Fibroblast of skin of abdomen (primary cell): ENCODE data around the gene SYMPK.
A peak's percentile ranks its signal among the peaks of the same experiment; 100 is the strongest.
"Not testable (repeated sequence)": the region's sequence is repeated elsewhere in the genome, so short reads cannot be mapped to it uniquely, and the experiment has no call there.

ENCODE experiments used
- DNase-seq: peaks from one replicate; pipeline ENCODE4 v3.0.0-alpha.2; 2013

The SYMPK gene

DNA sequence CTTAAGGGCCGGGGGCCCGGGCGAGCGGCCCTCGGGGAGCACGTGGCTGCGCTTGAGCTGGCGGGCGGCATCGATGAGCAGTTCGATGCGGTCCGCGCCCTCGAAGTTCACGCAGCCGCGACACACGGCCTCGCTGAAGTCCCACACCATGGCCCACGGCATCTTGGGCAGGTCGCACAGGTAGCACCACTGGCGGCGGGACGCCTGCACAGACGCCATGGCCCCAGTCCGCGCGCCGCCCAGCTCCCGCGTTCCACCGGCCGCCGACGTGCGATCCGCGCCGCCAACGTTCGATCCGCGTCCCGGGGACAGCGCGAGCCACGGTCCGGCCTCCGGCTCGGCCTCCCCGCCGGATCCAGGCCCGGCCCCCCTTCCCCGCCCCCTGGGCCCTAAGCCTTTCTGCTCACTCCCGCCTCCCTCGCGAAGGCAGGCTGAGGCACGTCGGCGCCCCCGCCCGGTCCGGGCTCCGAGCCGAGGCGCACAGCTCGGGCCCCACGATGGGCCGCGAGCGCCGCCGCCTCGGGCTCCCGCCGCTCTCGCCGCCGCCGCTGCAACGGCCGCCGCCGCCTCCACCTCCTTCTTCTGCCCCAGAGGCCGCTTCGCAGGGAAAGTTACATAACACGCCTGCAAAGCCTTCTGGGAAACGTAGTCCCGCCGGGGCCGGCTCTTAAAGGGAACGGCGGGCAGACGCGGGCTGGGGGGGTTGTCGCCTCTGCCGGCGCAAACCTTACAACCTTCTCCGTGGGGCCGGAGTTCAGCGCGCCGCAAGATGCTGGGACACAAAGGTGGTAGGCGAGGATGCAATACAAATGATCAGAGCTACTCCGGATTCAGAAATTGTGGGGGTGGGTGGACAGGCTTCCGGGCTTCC, 22.8 kb upstream of the SYMPK start, which contains the start of gene IRF2BP1:
Gene IRF2BP1 (minus strand): TSS at position 586 of the 871 bp plus-strand sequence. CDS start 367 bp downstream, at position 219.
- peak; percentile 92 for DNase-seq

DNA sequence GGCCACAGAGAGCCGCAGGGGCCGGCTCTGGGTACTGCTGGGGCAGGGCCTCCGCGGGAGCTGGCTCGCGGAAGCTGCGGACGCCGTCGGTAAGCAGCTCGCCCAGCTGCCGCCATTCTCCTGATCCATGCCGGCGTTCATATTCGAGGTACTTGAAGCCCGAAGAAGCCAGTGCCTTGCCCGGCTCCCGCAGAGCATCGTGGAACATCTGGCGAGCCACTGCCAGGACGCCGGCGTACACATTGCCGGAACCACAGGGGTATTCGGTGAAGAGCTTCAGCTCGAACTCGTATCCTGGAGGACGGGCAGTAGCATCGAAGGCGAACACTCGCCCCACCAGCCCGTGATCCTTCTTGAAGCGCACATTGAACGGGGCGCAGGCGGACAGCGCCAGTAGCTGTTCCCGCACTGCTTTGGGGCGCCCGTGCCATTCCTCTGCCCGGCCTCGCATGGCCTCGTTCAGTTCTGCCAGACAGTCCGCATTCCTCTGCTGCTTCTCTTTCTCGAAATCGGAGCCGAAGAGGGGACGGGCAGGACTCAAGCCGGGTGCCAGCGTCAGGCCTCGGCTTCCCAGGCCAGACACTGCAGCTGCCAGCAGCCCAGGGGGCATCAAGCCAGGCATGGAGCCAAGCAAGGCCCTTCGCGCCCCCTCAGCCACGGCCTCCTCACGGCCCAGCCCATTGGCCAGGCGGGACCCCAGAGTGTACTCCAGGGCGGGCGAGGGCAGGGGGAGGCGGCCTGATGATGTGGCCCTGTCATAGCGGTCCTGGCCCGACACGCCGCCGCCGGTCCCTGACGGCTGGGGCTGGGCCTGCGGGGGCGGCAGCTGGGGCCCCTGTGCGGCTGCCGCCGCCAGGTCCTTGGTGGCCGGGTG, 22.0 kb upstream of the SYMPK start:
- no peak for DNase-seq

- DNase-seq = no peak
These were observed 21.1 kb upstream of the SYMPK start for GRCh38 chr19:45883881-45884681.

GRCh38 chr19:45883586-45883880, 20.6 kb upstream of the SYMPK start:
- no peak for DNase-seq

DNA sequence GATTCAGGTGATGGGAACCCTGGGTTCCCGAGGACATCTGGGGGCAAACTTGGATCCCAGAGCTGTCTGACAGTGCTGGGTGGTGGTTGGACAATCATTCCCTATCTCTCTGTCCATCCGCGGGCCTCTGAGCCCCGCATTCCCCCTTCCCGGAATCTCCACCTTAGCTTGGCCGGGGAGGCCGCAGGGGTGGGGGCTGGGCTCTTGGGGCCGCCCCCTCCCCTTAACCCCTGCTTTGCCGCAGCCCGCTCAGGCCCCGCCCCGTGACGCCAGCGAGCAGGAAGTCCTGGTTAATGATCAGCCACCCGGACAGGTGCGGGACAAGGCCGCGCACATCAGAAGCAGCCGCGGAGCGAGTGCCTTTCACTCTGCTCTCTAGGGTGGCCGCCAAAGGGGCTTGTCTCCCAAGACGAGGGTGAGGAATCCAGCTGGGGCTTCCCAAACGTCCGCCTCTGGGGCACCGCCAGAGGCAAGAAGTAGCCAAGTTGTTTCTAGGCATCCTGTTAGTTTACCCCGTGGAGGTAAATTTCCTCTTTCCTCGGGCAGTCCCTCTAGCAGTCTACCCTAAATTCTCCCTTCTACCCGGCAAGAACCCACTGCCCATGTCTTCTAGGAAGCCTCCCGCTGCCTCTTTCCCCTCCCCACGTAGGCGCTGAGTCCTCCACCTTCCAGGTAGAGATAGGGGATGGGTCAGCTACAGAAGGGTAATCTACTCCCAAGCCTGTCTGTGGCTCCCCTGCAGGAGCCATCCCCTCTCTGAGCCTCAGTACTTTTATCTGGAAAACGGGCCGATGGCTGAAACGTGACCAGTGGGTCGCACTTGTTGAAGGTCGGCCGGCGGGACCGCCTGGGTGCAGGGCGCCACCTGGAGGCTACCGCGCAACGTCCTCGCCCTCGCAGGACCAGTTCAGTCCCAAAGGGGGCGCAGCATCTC, 20.0 kb upstream of the SYMPK start:
- peak; percentile 79 for DNase-seq

DNA sequence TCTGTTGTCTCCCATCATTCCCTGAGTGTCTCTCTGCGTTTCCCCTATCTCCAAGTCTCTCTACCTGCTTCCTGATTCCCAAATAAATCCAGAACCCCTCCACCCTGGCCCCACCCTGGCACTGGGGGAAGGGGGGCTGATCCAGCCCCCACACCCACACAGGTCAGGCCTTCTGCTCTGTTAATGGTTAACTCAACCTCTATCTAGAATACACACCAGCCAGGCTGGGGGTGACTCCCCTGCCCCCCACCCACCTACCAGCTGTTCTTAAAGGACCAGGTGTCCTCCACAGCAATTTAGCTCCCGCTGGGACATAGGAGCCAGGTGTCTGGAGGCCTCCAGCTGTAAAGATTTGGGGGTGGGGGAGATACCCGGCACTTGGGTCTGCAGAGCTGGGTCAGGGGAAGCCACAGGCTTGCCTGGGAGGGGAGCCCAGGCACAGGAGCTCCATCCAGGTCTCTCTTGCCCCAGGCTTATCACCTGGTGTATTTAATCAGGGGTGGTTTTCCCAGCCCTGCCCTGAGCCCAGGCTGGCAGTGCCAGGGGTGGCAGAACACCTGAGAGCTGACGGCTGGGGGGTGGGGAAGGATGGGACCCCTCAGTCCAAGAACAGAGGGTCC, 19.1 kb upstream of the SYMPK start:
- no peak for DNase-seq

DNA sequence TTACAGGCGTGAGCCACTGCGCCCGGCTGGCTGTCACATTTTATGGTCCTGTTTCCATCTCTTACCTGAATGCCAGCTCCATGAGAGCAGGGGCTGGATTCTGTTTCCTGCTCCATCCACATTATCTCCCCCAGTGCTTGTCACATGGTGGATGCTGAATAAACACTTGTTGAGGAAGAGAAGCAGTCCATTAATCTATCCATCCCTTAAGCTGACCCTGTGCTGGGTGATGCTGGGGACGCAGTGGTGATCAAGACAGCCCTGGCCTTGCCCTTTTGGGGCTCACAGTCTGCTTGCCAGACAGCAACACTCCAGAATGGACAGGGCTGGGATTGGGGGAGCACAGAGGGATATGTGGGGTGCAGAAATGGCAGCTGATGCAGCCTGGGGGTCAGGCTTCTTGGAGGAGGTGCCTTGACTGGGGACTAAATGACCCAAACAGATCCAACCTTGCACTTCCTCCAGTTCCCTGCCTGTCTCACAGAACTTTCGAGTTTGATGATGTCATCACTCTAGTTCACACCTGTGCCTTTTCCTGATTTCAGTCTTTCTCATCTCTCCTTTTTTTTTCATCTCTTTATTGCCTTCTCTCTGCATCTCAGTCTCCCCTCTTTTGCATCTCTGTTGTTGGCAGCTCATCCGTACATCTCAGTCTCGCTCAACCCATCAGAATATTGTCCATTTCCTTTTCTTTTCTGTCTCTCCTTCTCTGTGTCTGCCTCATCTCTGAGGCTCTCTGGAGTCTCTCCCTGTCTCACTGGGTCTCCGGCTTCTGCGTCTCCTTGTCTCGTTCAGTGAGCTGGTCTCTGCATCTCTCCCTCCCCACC, 18.3 kb upstream of the SYMPK start:
- DNase-seq = no peak

- no peak for DNase-seq
These were observed 17.0 kb upstream of the SYMPK start for GRCh38 chr19:45879971-45880370.

GRCh38 chr19:45879055-45879454, 16.1 kb upstream of the SYMPK start:
- DNase-seq = no peak

DNA sequence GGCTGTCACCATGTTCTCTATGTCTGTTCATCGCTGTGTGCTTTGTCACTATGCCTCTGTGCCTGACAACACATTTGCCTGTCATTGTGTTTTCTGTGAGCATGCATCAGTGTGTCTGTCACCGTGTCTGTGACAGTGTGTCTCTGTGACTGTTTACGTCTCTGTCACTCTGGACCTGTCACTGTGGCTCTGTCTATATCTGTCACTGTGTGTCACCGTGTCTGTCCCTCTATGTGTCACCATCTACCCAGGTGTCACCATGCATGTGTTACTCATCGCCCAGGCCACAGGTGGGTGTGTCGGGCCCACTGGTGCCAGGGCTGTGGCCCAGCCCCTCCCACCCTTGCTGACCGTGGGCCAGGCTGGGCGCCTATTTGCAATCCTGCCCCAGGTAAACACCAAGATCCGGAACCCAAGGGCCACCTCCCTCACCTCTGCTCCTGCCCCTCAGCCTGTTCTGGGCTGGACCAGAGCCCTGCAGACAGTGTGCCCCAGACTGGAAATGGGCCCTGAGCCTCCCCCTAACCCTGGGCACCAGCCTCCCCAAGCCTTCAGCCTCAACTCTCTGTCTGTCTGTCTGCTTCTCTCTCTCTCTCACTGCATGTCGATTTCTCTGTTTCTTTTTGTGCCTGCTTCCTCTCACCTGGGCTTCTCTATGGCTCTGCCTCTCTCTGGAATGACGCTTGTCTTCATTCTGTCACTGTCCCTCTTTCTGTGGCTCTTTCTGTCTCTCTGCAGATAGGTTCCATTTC, 15.3 kb upstream of the SYMPK start:
- DNase-seq = no peak

DNA sequence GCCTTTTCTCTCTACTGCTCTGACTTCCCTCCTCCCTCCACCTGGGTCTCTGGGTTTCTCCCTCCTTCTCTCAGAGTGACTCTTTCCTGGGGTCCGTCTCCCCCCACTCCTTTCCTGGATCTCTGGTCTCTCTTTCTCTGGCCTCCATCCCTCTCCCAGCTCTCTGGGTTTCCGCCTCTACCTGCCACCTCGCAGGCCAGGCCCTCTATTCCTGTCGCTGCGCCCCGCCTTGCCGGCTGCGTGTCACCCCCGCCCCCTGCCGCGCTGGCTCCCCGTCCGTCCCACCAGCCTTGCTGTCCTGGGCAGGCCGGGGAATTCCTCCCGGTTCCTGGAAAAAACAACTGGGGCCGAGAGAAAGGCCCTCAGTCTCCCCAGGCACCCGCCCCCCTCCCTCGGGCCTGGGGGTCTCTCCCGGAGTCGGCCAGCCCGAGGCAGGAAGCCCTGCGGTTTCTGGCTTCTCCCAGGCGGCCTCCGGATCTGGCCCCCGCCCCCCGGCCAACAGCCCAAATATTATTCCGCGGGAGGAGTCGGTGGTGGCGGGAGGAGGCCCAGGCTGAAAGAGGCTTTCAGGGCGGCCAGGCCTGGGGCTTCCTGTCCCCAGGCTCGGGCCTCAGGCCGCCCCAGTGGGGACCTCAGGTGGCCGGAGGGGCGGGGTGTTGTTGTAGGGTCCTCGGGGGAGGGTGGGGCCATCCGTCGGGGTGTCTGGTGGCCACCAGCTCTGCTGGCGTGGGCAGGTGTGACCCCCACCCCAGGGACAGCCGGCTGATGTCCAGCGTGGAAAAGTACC, 13.7 kb upstream of the SYMPK start:
- DNase-seq = peak; percentile 72

DNA sequence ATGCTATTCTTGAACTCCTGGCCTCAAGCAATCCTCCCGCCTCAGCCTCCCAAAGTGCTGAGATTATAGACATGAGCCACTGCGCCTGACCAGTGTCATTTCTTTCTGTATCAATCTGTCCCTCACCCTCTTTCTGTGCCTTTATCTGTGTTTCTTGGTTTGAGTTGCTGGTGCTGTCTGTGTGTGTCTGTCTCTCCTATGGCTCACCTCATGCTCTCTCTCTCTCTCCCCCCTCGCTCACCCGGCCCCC, 13.1 kb upstream of the SYMPK start:
- DNase-seq = no peak

DNA sequence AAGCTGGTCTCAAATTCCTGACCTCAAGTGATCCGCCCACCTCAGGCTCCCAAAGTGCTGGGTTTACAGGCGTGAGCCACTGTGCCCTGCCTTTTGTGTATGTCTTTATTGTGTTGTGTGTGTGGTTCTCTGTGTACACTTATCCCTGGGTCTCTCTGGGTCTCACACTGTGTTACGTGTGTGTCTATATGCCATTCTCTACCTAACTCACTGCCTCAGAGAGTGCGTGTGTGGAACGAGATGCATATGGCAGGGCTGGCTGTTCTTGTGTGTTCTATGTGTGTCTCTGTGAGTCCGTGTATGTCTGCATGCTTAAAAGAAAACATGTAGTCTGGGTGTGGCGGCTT, 11.6 kb upstream of the SYMPK start:
- DNase-seq = no peak

- no peak for DNase-seq
These were observed 10.3 kb upstream of the SYMPK start for GRCh38 chr19:45873219-45873772.

- DNase-seq = no peak
These were observed 9.4 kb upstream of the SYMPK start for GRCh38 chr19:45872095-45872919.

- DNase-seq = no peak
These were observed 7.9 kb upstream of the SYMPK start for GRCh38 chr19:45870798-45871197.

GRCh38 chr19:45867241-45867640, 4.3 kb upstream of the SYMPK start:
- not testable (repeated sequence) for DNase-seq
